Ishikawa (cell line): ENCODE measurements around the gene NARF.

Experiments
- CEBPB ChIP-seq: IDR thresholded peaks from 2 replicates; pipeline ENCODE4 v1.6.1; 2012
- CREB1 ChIP-seq: IDR thresholded peaks from 2 replicates; pipeline ENCODE4 v1.6.1; 2012; ENCODE audit warnings: low read depth
- EGR1 ChIP-seq: IDR thresholded peaks from 2 replicates; pipeline ENCODE4 v1.6.1; 2012
- EP300 ChIP-seq: IDR thresholded peaks from 2 replicates; pipeline ENCODE4 v1.6.1; 2012; ENCODE audit warnings: borderline replicate concordance
- FOXM1 ChIP-seq: IDR thresholded peaks from 2 replicates; pipeline ENCODE4 v1.6.1; 2012; ENCODE audit warnings: low read depth, borderline replicate concordance
- MAX ChIP-seq: IDR thresholded peaks from 2 replicates; pipeline ENCODE4 v1.6.1; 2012
- NFIC ChIP-seq: IDR thresholded peaks from 2 replicates; pipeline ENCODE4 v1.6.1; 2012
- RAD21 ChIP-seq: IDR thresholded peaks from 2 replicates; pipeline ENCODE4 v1.6.1; 2012; ENCODE audit warnings: low read depth
- REST ChIP-seq: IDR thresholded peaks from 2 replicates; pipeline ENCODE4 v1.6.1; 2012; ENCODE audit warnings: low read depth, mild to moderate bottlenecking
- TAF1 ChIP-seq: IDR thresholded peaks from 2 replicates; pipeline ENCODE4 v1.6.1; 2012; ENCODE audit warnings: low read depth, mild to moderate bottlenecking
- TCF12 ChIP-seq: IDR thresholded peaks from 2 replicates; pipeline ENCODE4 v1.6.1; 2012; ENCODE audit warnings: low read depth
- TEAD4 ChIP-seq: IDR thresholded peaks from 2 replicates; pipeline ENCODE4 v1.6.1; 2012
- USF1 ChIP-seq: IDR thresholded peaks from 2 replicates; pipeline ENCODE4 v1.6.1; 2012
- YY1 ChIP-seq: IDR thresholded peaks from 2 replicates; pipeline ENCODE4 v1.6.1; 2012; ENCODE audit warnings: low read depth
- ZBTB7A ChIP-seq: IDR thresholded peaks from 2 replicates; pipeline ENCODE4 v1.6.1; 2012; ENCODE audit warnings: low read depth

NARF gene

GRCh38 chr17:82444941-82445521 lies 13.5 kb upstream of the NARF start:
- no peak for TF ChIP-seq CREB1
- TF ChIP-seq CEBPB, result no peak
- TF ChIP-seq EGR1, result peak; percentile 94
- TF ChIP-seq FOXM1, result peak; percentile 32; the same call in 1 of the 2 replicates
- TF ChIP-seq ZBTB7A, result no peak
- peak; percentile 90 for TF ChIP-seq NFIC
- TF ChIP-seq TEAD4, result no peak; the same call in none of the 2 replicates
- peak; percentile 92 for TF ChIP-seq TCF12
- no peak for TF ChIP-seq REST
- TF ChIP-seq EP300, result peak; percentile 86
- peak; percentile 9; the same call in 1 of the 2 replicates for TF ChIP-seq YY1

- TF ChIP-seq CEBPB, result no peak
- peak; percentile 25; the same call in 1 of the 2 replicates for TF ChIP-seq TAF1
- peak; percentile 90; the same call in 1 of the 2 replicates for TF ChIP-seq ZBTB7A
- TF ChIP-seq MAX, result peak; percentile 56
These were observed 13.0 kb upstream of the NARF start for GRCh38 chr17:82445542-82445941.

GRCh38 chr17:82446124-82446523 lies 12.4 kb upstream of the NARF start:
- TF ChIP-seq EGR1 (no peak), TEAD4 (no peak), USF1 (no peak), YY1 (no peak), RAD21 (no peak), CREB1 (no peak), EP300 (no peak), ZBTB7A (no peak), TAF1 (no peak), MAX (no peak), NFIC (no peak), CEBPB (no peak), TCF12 (no peak), FOXM1 (no peak), REST (no peak)

- TF ChIP-seq REST, result no peak
- no peak for TF ChIP-seq EGR1
- no peak for TF ChIP-seq EP300
These were observed 11.9 kb upstream of the NARF start for GRCh38 chr17:82446649-82447048.

- TF ChIP-seq ZBTB7A (no peak), USF1 (no peak), MAX (no peak), NFIC (no peak), TCF12 (no peak), REST (no peak), TAF1 (no peak), CEBPB (no peak), YY1 (no peak), EP300 (no peak), CREB1 (no peak), TEAD4 (no peak), RAD21 (no peak), FOXM1 (no peak)
These were observed 10.7 kb upstream of the NARF start for GRCh38 chr17:82447876-82448275.
